Lung (tissue), 12 donors: ENCODE measurements around the gene IL7R. TPM values are rescaled to one million over a fixed set of nuclear protein-coding genes. Genes with fewer than 3 reads are reported as not detected.

Experiments
- ATAC-seq: fragments of 200-7000 bp; cut with Tn5 transposase; one replicate; pipeline ENCODE4 v1.9.1; 2020; ENCODE audit warnings: moderate number of reproducible peaks; ENCODE audit not compliant: insufficient read depth, low FRiP score
- DNase-seq, 3 donors: peaks; one replicate each; pipeline ENCODE4 v3.0.0-alpha.2; 2013 to 2017
- H3K27ac ChIP-seq, 2 donors: one replicate each; pipeline ENCODE4 v1.5.1; 2013; ENCODE audit warnings: mild to moderate bottlenecking in 2 of 2, moderate library complexity in 2 of 2, control low read depth in 1 of 2, inconsistent platforms in 1 of 2, low read depth in 1 of 2, low read length in 1 of 2
- H3K27me3 ChIP-seq, 3 donors: one replicate each; pipeline ENCODE4 v1.5.1; 2013; ENCODE audit warnings: low read length in 2 of 3; ENCODE audit not compliant: control insufficient read depth in 3 of 3, insufficient read depth in 3 of 3
- H3K36me3 ChIP-seq, 4 donors: one replicate each; pipeline ENCODE4 v1.5.1; 2013; ENCODE audit warnings: low read length in 4 of 4, mild to moderate bottlenecking in 1 of 4, moderate library complexity in 1 of 4; ENCODE audit not compliant: control insufficient read depth in 4 of 4, insufficient read depth in 4 of 4
- H3K4me1 ChIP-seq, 5 donors: one replicate each; pipeline ENCODE4 v1.5.1; 2013; ENCODE audit warnings: low read length in 5 of 5, mild to moderate bottlenecking in 2 of 5, moderate library complexity in 1 of 5; ENCODE audit not compliant: control insufficient read depth in 5 of 5, insufficient read depth in 5 of 5
- H3K4me3 ChIP-seq: one replicate; pipeline ENCODE4 v1.5.1; 2013; ENCODE audit warnings: mild to moderate bottlenecking, control low read depth, moderate library complexity
- H3K9ac ChIP-seq, 2 donors: one replicate each; pipeline ENCODE4 v1.5.1; 2013; ENCODE audit warnings: low read length in 2 of 2, control low read depth in 1 of 2; ENCODE audit not compliant: insufficient read depth in 1 of 2
- H3K9me3 ChIP-seq, 4 donors: one replicate each; pipeline ENCODE4 v1.5.1; 2013; ENCODE audit warnings: low read length in 3 of 4, mild to moderate bottlenecking in 1 of 4, moderate library complexity in 1 of 4; ENCODE audit not compliant: control insufficient read depth in 4 of 4, insufficient read depth in 3 of 4
- WGBS, 2 donors: extraction: QIAGEN DNeasy Blood & Tissue Kit; methylation state at CpG; one replicate each; pipeline ENCODE4 v1.1.7; 2013; 5-methylcytosine and 5-hydroxymethylcytosine counted together
- polyA plus RNA-seq, 2 donors: library from polyadenylated mRNA; stranded (reverse); fragments of 200-250 nt; gene quantifications; one replicate each; pipeline ENCODE4 v1.2.1, GENCODE V29; 2013
- total RNA-seq, 2 donors: library from RNA; depleted of rRNA in 1 of 2; stranded (reverse); fragments of >200 nt in 1 of 2; gene quantifications; one replicate each; pipeline ENCODE4 v1.2.1, GENCODE V29; 2014 to 2021
- TF ChIP-seq, protein P1 (sequence below): IDR thresholded peaks from 2 replicates; pipeline ENCODE4 v1.5.1; 2012; ENCODE audit warnings: mild to moderate bottlenecking; ENCODE audit errors: control extremely low read depth, extremely low read depth
- donor health status: control.
- donor health status: control.
- donor health status: Bipolar disorder and iron deficiency.
- donor health status: healthy.
- donor health status: DM: yes; HTN: yes; CAD: no.

The IL7R gene
- total and polyA plus RNA-seq, 4 donors: 10.9 to 120 (median 67.7) TPM

GRCh38 chr5:35850967-35851680, 5.6 kb upstream of the IL7R start:
- TF ChIP-seq, protein P1, sequence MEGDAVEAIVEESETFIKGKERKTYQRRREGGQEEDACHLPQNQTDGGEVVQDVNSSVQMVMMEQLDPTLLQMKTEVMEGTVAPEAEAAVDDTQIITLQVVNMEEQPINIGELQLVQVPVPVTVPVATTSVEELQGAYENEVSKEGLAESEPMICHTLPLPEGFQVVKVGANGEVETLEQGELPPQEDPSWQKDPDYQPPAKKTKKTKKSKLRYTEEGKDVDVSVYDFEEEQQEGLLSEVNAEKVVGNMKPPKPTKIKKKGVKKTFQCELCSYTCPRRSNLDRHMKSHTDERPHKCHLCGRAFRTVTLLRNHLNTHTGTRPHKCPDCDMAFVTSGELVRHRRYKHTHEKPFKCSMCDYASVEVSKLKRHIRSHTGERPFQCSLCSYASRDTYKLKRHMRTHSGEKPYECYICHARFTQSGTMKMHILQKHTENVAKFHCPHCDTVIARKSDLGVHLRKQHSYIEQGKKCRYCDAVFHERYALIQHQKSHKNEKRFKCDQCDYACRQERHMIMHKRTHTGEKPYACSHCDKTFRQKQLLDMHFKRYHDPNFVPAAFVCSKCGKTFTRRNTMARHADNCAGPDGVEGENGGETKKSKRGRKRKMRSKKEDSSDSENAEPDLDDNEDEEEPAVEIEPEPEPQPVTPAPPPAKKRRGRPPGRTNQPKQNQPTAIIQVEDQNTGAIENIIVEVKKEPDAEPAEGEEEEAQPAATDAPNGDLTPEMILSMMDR: no peak
- H3K4me1 ChIP-seq: peaks cover 0 to 26% (median 0%) of the 10 kb centered on the region in 5 donors
- no peak for ATAC-seq
- no peaks in the 10 kb centered on the region for H3K36me3 ChIP-seq
- H3K9ac ChIP-seq: no peak overlapping the region
- H3K27me3 ChIP-seq: no peaks in the 10 kb centered on the region
- H3K4me3 ChIP-seq: no peak overlapping the region
- no peak overlapping the region for H3K27ac ChIP-seq
- DNase-seq: peak in 2 of 3 donors; percentile 50 to 74
- no peaks in the 10 kb centered on the region for H3K9me3 ChIP-seq
- WGBS, 2 donors: 58 to 73% methylated on average over 8 of the region's 8 CpGs

DNA sequence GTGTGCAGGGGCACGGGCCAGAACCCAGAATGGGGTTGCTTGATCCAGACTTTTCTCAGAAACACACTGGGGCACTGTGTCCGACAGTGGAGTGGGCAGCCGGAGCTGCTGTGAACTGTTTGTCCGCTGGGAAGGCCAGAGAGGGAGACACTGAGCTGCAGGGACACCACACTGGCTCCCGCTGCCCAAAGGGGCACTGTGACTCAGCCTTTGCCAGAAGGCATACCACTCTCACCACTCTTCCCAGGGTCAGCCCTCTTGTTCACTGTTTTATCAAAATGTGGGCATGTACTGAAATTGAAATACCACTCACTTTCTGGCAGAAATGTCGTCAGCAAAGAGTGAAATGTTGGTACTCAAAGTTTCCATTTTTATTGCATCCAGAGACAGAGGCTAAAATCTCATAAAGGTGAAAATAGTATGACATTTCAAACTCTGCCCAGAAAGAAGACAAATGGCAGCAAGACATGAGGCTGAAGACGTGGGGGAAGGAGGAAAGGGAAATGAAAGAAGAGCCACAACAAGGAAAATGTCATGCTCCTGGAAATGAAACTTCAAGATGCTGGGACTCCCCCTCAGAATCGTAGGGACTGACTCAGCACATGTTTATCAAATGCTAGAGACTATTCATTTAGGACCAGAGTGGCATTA, 4.5 kb upstream of the IL7R start:
- ATAC-seq (no peak), DNase-seq (no peak)
- Histone ChIP-seq H3K27me3 (no peaks in the 10 kb centered on the region), H3K4me1 (peaks cover 0 to 25% (median 0%) of the 10 kb centered on the region in 5 donors), H3K27ac (peak overlapping the region in 1 of 2 donors; percentile 17), H3K9ac (no peak overlapping the region), H3K36me3 (no peaks in the 10 kb centered on the region), H3K9me3 (no peaks in the 10 kb centered on the region), H3K4me3 (no peak overlapping the region)
- 64 to 77% methylated on average over 8 of the region's 8 CpGs for WGBS, 2 donors
- TF ChIP-seq, protein P1: no peak

GRCh38 chr5:35852773-35853172, 3.9 kb upstream of the IL7R start:
- H3K9ac ChIP-seq: no peak overlapping the region
- no peak overlapping the region for H3K4me3 ChIP-seq
- TF ChIP-seq, protein P1: no peak
- H3K36me3 ChIP-seq: no peaks in the 10 kb centered on the region
- DNase-seq (no peak), ATAC-seq (no peak)
- no peaks in the 10 kb centered on the region for H3K27me3 ChIP-seq
- no peak overlapping the region for H3K27ac ChIP-seq
- H3K9me3 ChIP-seq: no peaks in the 10 kb centered on the region
- peaks cover 0 to 19% (median 0%) of the 10 kb centered on the region in 5 donors for H3K4me1 ChIP-seq
